Activated CD8-positive, alpha-beta T cell treated with anti-CD3 and anti-CD28 coated beads for 36 hours (primary cell): ENCODE data around the gene TC2N. TPM values are rescaled to one million over a fixed set of nuclear protein-coding genes. Genes with fewer than 3 reads are reported as not detected.

ENCODE experiments used
- ATAC-seq: fragments of 200-7000 bp; cut with Tn5 transposase; one replicate; pipeline ENCODE4 v1.10.0; 2021; ENCODE audit warnings: mild to moderate bottlenecking, moderate library complexity
- CTCF ChIA-PET: fragments of 350-600 bp; sonication (Branson Sonifier 250); formaldehyde crosslinking; loops from one replicate; lab custom pipeline; 2021; ENCODE audit warnings: antibody characterized with exemption; lab: Charles Lee
- POLR2A ChIA-PET: fragments of 350-600 bp; sonication (Branson Sonifier 250); formaldehyde crosslinking; loops from one replicate; lab custom pipeline; 2021; ENCODE audit warnings: antibody characterized with exemption; lab: Charles Lee
- DNase-seq: peaks from one replicate; pipeline ENCODE4 v3.0.0-alpha.2; 2020
- H3K27ac Mint-ChIP-seq: one replicate; pipeline ENCODE4 v1.8.0; 2021; ENCODE audit warnings: mild to moderate bottlenecking, mixed read lengths
- H3K27me3 Mint-ChIP-seq: one replicate; pipeline ENCODE4 v1.8.0; 2021; ENCODE audit warnings: mixed read lengths
- H3K36me3 Mint-ChIP-seq: one replicate; pipeline ENCODE4 v1.8.0; 2021; ENCODE audit warnings: low read depth, mixed read lengths
- H3K4me1 Mint-ChIP-seq: one replicate; pipeline ENCODE4 v1.8.0; 2021; ENCODE audit warnings: low read depth, mixed read lengths
- H3K4me3 Mint-ChIP-seq: one replicate; pipeline ENCODE4 v1.8.0; 2021; ENCODE audit warnings: mild to moderate bottlenecking, moderate library complexity, mixed read lengths
- H3K9me3 Mint-ChIP-seq: one replicate; pipeline ENCODE4 v1.8.0; 2021; ENCODE audit warnings: mixed read lengths
- intact Hi-C: fragments of 100-400 bp; cut with micrococcal nuclease; formaldehyde crosslinking; loops from one replicate; pipeline ENCODE4 v1.10.0; 2022
- total RNA-seq, 2 experiments: library from RNA; stranded (reverse); gene quantifications; one replicate each; pipeline ENCODE4 v1.2.3, GENCODE V29; 2021
- TF ChIP-seq, protein P1 (sequence below): fragments of 200-600 bp; IDR thresholded peaks from one replicate; pipeline ENCODE4 v1.8.0; 2022; ENCODE audit warnings: antibody characterized with exemption, mild to moderate bottlenecking

The TC2N gene
- total RNA-seq, 2 experiments from 2014 or later = 28.5 to 32.5 TPM

DNA sequence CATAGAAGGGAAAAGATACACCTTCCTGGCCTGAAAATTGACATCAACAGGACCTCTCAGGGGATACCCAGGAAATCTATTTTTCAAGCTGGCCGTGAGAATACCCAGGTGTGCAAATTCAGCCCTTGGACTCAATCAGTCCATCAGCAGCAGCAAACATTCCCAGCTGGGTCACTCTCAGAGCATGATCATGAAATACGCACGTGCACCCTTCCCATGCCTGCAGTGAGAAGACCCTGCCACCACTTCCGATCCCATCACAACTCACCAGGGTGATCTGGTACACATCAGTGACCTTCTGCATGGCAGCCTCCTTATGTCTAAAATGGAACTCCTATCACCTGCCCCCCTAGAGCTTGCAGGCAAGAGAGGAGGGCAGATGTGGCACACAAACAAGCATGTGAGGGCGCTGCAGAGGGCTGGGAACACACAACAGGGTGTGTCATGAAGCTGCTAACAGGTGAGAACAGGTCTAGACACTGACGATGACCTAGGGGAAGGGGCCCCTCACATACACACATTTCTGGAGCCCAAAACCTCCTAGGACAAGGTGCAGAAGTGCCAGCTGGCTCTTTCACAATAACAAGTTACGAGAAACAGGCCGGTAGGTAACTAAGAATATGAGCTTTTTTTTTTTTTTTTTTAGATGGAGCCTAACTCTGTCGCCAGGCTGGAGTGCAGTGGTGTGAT lies 37.8 kb upstream of the TC2N start:
- no peaks in the 10 kb centered on the region for H3K36me3 Mint-ChIP-seq
- ChIA-PET CTCF (no interaction called here), POLR2A (interaction anchor here (1.2 to 1.5 kb wide), 2 partner anchors 10 to 32 kb away, joined by 3 to 5 read pairs; no protein-coding TSS in a partner anchor)
- TF ChIP-seq, protein P1, sequence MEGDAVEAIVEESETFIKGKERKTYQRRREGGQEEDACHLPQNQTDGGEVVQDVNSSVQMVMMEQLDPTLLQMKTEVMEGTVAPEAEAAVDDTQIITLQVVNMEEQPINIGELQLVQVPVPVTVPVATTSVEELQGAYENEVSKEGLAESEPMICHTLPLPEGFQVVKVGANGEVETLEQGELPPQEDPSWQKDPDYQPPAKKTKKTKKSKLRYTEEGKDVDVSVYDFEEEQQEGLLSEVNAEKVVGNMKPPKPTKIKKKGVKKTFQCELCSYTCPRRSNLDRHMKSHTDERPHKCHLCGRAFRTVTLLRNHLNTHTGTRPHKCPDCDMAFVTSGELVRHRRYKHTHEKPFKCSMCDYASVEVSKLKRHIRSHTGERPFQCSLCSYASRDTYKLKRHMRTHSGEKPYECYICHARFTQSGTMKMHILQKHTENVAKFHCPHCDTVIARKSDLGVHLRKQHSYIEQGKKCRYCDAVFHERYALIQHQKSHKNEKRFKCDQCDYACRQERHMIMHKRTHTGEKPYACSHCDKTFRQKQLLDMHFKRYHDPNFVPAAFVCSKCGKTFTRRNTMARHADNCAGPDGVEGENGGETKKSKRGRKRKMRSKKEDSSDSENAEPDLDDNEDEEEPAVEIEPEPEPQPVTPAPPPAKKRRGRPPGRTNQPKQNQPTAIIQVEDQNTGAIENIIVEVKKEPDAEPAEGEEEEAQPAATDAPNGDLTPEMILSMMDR = no peak
- no peaks in the 10 kb centered on the region for H3K27me3 Mint-ChIP-seq
- peaks cover 7% of the 10 kb centered on the region for H3K4me1 Mint-ChIP-seq
- no peaks in the 10 kb centered on the region for H3K9me3 Mint-ChIP-seq
- no peak for DNase-seq
- no peak overlapping the region for H3K4me3 Mint-ChIP-seq
- ATAC-seq = no peak
- H3K27ac Mint-ChIP-seq = no peak overlapping the region
- intact Hi-C loops = loop anchor here (5.0 kb wide), 1 partner anchor 253 kb away; no protein-coding TSS in a partner anchor

DNA sequence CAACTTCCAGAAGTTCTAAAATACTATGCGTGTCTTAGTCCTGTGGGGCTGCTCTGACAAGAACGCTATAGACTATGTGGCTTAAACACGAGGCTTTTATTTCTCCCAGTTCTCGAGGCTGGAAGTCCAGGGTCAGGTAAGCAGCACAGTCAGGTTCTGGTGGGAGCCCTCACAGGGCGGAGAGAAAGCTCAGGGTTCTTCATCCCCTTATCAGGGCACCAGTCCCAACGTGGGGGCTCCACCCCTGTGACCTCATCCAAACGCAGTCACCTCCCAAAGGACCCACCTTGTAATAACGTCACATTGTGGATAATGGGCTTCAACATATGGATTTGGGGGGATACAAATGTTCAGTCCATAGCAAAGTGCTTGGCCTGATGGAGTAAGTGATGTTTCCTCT lies 37.1 kb upstream of the TC2N start:
- DNase-seq = no peak
- Mint-ChIP-seq H3K27ac (no peak overlapping the region), H3K36me3 (no peaks in the 10 kb centered on the region), H3K27me3 (no peaks in the 10 kb centered on the region), H3K9me3 (no peaks in the 10 kb centered on the region), H3K4me1 (peaks cover 5% of the 10 kb centered on the region), H3K4me3 (no peak overlapping the region)
- ChIA-PET CTCF (no interaction called here), POLR2A (interaction anchor here (1.2 to 1.5 kb wide), 2 partner anchors 9 to 31 kb away, joined by 3 to 5 read pairs; no protein-coding TSS in a partner anchor)
- no peak for ATAC-seq
- intact Hi-C loops = loop anchor here (5.0 kb wide), 1 partner anchor 252 kb away; no protein-coding TSS in a partner anchor
- TF ChIP-seq, protein P1 = no peak

DNA sequence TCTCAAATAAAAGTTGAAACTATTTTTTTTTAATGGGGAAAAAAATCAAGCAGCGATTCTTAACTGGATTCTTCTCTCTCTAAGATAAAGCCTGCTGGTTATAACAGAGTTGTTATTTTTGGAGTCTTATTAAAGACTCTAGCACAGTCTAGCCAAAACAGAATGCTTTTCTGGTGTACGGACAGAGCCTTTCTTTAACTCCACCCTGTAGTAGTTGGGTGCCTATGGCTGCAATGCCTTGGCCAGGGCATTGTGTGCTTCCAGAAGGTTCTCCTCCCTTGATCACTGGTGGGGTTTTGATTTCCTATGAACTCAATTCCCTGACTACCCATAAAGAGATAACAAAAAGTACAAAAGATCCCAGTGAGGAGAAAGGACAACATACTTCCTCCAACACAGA lies 35.7 kb upstream of the TC2N start:
- Mint-ChIP-seq H3K27me3 (no peaks in the 10 kb centered on the region), H3K27ac (no peak overlapping the region), H3K36me3 (no peaks in the 10 kb centered on the region), H3K4me1 (peaks cover 4% of the 10 kb centered on the region), H3K4me3 (no peak overlapping the region), H3K9me3 (no peaks in the 10 kb centered on the region)
- TF ChIP-seq, protein P1 = no peak
- no peak for ATAC-seq
- no peak for DNase-seq
- CTCF ChIA-PET = no interaction called here
- intact Hi-C loops = loop anchor here (5.0 kb wide), 1 partner anchor 251 kb away; no protein-coding TSS in a partner anchor
- POLR2A ChIA-PET = no interaction called here

DNA sequence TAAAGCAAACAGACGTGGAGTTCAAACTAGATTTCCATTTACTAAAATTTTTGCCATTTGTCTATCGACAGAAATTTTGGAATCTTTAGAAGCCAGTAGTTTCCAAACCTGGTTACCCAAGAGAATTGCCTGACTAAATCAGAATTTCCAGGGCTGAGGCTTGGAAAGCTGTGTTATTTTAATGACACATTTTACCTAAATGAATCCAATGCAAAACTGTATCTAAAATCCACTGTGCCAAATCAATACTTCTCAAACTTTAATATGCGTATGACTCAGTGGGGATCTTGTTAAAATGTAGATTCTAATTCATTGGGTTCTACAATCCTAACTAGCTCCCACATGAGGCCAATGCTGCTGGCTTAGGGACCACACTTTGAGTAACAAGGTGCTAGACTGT lies 35.0 kb upstream of the TC2N start:
- ChIA-PET CTCF (interaction anchor here (4.8 kb wide), 1 partner anchor 9 kb away, joined by 16 read pairs; no protein-coding TSS in a partner anchor), POLR2A (no interaction called here)
- TF ChIP-seq, protein P1 = no peak
- no peak overlapping the region for H3K27ac Mint-ChIP-seq
- H3K4me3 Mint-ChIP-seq = no peak overlapping the region
- no peaks in the 10 kb centered on the region for H3K9me3 Mint-ChIP-seq
- DNase-seq = no peak
- H3K27me3 Mint-ChIP-seq = no peaks in the 10 kb centered on the region
- peaks cover 2% of the 10 kb centered on the region for H3K4me1 Mint-ChIP-seq
- ATAC-seq = no peak
- no peaks in the 10 kb centered on the region for H3K36me3 Mint-ChIP-seq
- intact Hi-C loops = loop anchor here (5.0 kb wide), 1 partner anchor 250 kb away; no protein-coding TSS in a partner anchor
